GM20000 (cell line): ENCODE measurements around the gene ANTXR1.

Experiments used
- DNase-seq: peaks from one replicate; pipeline ENCODE4 v3.0.0; 2012; ENCODE audit warnings: low spot score
- TF ChIP-seq, protein P1 (sequence below): IDR thresholded peaks from 2 replicates; pipeline ENCODE4 v1.5.1; 2012; ENCODE audit warnings: mild to moderate bottlenecking, control low read depth; ENCODE audit errors: extremely low read depth, missing control alignments

The ANTXR1 gene

GRCh38 chr2:69165091-69165880, 152.3 kb downstream of the ANTXR1 start:
- TF ChIP-seq, protein P1, sequence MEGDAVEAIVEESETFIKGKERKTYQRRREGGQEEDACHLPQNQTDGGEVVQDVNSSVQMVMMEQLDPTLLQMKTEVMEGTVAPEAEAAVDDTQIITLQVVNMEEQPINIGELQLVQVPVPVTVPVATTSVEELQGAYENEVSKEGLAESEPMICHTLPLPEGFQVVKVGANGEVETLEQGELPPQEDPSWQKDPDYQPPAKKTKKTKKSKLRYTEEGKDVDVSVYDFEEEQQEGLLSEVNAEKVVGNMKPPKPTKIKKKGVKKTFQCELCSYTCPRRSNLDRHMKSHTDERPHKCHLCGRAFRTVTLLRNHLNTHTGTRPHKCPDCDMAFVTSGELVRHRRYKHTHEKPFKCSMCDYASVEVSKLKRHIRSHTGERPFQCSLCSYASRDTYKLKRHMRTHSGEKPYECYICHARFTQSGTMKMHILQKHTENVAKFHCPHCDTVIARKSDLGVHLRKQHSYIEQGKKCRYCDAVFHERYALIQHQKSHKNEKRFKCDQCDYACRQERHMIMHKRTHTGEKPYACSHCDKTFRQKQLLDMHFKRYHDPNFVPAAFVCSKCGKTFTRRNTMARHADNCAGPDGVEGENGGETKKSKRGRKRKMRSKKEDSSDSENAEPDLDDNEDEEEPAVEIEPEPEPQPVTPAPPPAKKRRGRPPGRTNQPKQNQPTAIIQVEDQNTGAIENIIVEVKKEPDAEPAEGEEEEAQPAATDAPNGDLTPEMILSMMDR = no peak
- no peak for DNase-seq

- TF ChIP-seq, protein P1 = no peak
- no peak for DNase-seq
These were observed 153.5 kb downstream of the ANTXR1 start for GRCh38 chr2:69166465-69166811.

- no peak for DNase-seq
- TF ChIP-seq, protein P1 = no peak
These were observed 154.0 kb downstream of the ANTXR1 start for GRCh38 chr2:69166812-69167468.

DNA sequence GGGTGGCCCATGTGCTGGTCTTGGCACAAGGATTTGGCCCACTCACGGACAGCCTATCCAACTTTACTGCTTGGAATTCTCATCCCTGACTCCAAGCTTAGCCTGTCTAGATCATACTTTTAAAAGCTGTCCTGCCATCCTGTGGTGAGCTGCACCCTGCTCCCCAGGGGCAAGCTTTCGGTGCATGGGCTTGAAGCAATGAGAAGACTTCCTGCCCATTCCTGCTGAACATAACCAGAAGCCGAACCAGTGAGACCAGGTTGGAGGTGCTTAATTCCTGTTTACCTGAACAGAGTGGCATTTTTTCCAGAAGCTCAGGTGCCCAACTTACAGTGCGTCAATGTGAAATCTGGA, 154.5 kb downstream of the ANTXR1 start:
- TF ChIP-seq, protein P1 = no peak
- DNase-seq = no peak

DNA sequence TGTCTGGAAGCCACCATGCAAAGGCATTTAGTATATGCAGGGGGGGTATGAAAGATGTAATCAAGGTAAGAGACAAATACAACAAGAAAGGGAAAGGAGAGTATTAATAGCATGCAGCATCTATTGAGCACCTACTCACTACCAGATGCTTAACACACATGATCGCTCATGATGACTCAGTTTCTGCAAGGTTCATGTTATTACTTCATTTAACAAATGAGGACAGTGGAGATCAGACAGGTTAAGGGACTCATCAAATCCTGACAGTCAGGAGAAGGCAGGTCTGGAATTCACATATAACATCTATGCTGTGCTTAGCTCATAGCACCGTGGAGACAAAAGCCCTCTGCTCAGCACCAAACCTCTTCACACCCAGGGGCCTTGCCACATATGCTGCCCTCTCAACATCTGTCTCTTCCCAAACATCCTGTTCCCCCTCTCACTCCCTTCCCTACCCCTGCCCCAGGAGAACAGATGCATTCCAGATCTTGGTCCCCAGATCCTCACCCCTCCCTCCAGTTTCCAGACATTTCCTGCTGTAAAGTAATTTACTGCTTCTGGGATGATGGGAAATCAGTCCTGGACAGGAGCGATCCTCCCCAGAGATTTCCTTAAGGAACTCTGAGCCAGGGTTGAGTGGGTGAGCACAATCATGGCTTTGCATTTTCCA, 155.3 kb downstream of the ANTXR1 start:
- DNase-seq = no peak
- TF ChIP-seq, protein P1 = no peak

GRCh38 chr2:69168950-69169654, 156.1 kb downstream of the ANTXR1 start:
- TF ChIP-seq, protein P1 = no peak

More at GRCh38 chr2:69168950-69169654, 156.1 kb downstream of the ANTXR1 start:
- DNase-seq = no peak
